Activated CD8-positive, alpha-beta T cell treated with anti-CD3 and anti-CD28 coated beads for 36 hours (primary cell): ENCODE data around the gene ZNF256. TPM values are rescaled to one million over a fixed set of nuclear protein-coding genes. Genes with fewer than 3 reads are reported as not detected.
A peak's percentile ranks its signal among the peaks of the same experiment; 100 is the strongest.

Experiments used
- ATAC-seq: fragments of 200-7000 bp; cut with Tn5 transposase; one replicate; pipeline ENCODE4 v1.10.0; 2021; ENCODE audit warnings: mild to moderate bottlenecking, moderate library complexity
- CTCF ChIA-PET: fragments of 350-600 bp; sonication (Branson Sonifier 250); formaldehyde crosslinking; loops from one replicate; lab custom pipeline; 2021; ENCODE audit warnings: antibody characterized with exemption; lab: Charles Lee
- POLR2A ChIA-PET: fragments of 350-600 bp; sonication (Branson Sonifier 250); formaldehyde crosslinking; loops from one replicate; lab custom pipeline; 2021; ENCODE audit warnings: antibody characterized with exemption; lab: Charles Lee
- DNase-seq: peaks from one replicate; pipeline ENCODE4 v3.0.0-alpha.2; 2020
- H3K27ac Mint-ChIP-seq: one replicate; pipeline ENCODE4 v1.8.0; 2021; ENCODE audit warnings: mild to moderate bottlenecking, mixed read lengths
- H3K27me3 Mint-ChIP-seq: one replicate; pipeline ENCODE4 v1.8.0; 2021; ENCODE audit warnings: mixed read lengths
- H3K36me3 Mint-ChIP-seq: one replicate; pipeline ENCODE4 v1.8.0; 2021; ENCODE audit warnings: low read depth, mixed read lengths
- H3K4me1 Mint-ChIP-seq: one replicate; pipeline ENCODE4 v1.8.0; 2021; ENCODE audit warnings: low read depth, mixed read lengths
- H3K4me3 Mint-ChIP-seq: one replicate; pipeline ENCODE4 v1.8.0; 2021; ENCODE audit warnings: mild to moderate bottlenecking, moderate library complexity, mixed read lengths
- H3K9me3 Mint-ChIP-seq: one replicate; pipeline ENCODE4 v1.8.0; 2021; ENCODE audit warnings: mixed read lengths
- CTCF ChIP-seq: fragments of 200-600 bp; IDR thresholded peaks from one replicate; pipeline ENCODE4 v1.8.0; 2022; ENCODE audit warnings: antibody characterized with exemption, mild to moderate bottlenecking
- intact Hi-C: fragments of 100-400 bp; cut with micrococcal nuclease; formaldehyde crosslinking; loops from one replicate; pipeline ENCODE4 v1.10.0; 2022
- total RNA-seq, 2 experiments: library from RNA; stranded (reverse); gene quantifications; one replicate each; pipeline ENCODE4 v1.2.3, GENCODE V29; 2021

The ZNF256 gene
- 1 to 10 TPM; 5.9 to 6.2 TPM for total RNA-seq

DNA sequence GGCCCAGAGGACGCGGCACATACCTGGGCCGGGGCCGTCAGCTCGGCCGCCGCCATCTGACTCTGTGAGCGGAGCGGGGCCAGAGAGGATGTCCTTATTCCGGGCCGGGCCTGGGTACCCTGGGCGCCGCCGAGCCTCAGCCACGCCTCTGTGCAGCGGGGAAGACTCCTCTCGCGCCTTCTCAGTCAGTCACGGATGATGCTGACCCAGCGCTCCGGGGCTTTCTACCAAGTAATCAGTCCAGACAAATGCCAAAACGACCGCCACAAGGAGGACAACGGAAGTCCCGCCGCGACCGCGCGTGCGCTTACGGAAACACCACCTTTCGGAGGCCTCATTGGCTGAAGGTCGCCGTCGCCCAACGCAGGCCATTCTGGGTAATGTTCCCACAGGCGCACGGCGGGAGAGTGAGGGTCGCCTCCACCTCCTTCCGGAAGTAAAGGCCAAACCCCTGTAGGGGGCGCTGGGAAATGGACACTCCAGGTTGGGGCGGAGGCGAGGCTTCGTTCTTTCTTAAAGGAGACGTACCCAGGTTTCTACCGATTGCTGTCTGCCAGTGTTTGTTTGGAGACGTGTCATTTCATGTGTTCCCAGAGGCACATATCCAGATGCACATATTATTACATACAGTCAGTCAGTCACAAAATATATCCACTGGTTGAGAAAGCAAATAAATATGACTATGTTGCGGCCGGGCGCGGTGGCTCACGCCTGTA, at the start of gene ZNF256:
Gene ZNF256 (minus strand): TSS at position 288 of the 716 bp plus-strand sequence. CDS start 232 bp downstream, at position 56.
- ChIA-PET POLR2A (interaction anchor here (1.9 kb wide), 1 partner anchor 59 kb away, joined by 5 read pairs; the partner anchor contains the start of gene ZNF814), CTCF (no interaction called here)
- H3K36me3 Mint-ChIP-seq, result peaks cover 46% of the 10 kb centered on the region
- TF ChIP-seq CTCF, result peak; percentile 49
- H3K27ac Mint-ChIP-seq, result peak within 1 kb of the TSS; percentile 96
- intact Hi-C loops, result no loop called here
- ATAC-seq (peak; percentile 97), DNase-seq (peak; percentile 96)
- H3K27me3 Mint-ChIP-seq, result no peaks in the 10 kb centered on the region
- H3K9me3 Mint-ChIP-seq, result peaks cover 40% of the 10 kb centered on the region
- peaks cover 14% of the 10 kb centered on the region for H3K4me1 Mint-ChIP-seq
- peak within 1 kb of the TSS; percentile 94 for H3K4me3 Mint-ChIP-seq

GRCh38 chr19:57992841-57993240, 45.3 kb upstream of the ZNF256 start:
- Mint-ChIP-seq H3K9me3 (peaks cover 57% of the 10 kb centered on the region), H3K4me1 (no peaks in the 10 kb centered on the region), H3K4me3 (no peak overlapping the region), H3K36me3 (peaks cover 83% of the 10 kb centered on the region), H3K27me3 (no peaks in the 10 kb centered on the region), H3K27ac (no peak overlapping the region)
- DNase-seq, result no peak
- ChIA-PET POLR2A (no interaction called here), CTCF (no interaction called here)
- no peak for ATAC-seq
- intact Hi-C loops, result no loop called here
- no peak for TF ChIP-seq CTCF

DNA sequence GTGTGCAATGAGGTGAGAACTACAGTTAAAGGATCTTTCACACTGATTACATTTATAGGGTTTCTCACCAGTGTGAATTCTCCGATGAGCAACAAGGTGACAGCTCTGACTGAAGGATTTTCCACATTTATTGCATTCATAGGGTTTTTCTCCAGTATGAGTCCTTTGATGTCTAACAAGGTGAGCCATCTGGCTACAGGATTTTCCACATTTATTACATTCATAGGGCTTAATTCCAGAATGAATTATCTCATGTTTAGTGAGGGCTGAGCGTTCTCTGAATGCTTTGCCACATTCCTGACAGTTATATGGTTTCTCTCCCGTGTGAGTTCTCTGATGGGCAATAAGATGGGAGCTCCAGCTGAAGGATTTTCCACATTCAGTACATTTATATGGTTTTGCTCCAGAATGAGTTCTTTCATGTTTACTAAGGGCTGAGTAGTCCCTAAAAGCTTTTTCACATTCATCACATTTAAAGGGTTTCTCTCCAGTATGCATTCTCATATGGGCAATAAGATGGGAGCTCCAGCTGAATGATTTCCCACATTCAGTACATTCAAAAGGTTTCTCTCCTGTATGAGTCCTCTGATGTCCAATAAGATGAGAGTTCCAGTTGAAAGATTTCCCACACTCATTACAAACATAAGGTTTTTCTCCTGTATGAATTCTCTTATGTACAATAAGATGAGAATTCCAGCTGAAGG, 31.2 kb upstream of the ZNF256 start:
- DNase-seq (no peak), ATAC-seq (no peak)
- TF ChIP-seq CTCF, result no peak
- Mint-ChIP-seq H3K27ac (no peak overlapping the region), H3K36me3 (peaks cover 91% of the 10 kb centered on the region), H3K9me3 (peaks cover 83% of the 10 kb centered on the region), H3K4me3 (no peak overlapping the region), H3K27me3 (no peaks in the 10 kb centered on the region), H3K4me1 (no peaks in the 10 kb centered on the region)
- intact Hi-C loops, result no loop called here
- ChIA-PET CTCF (no interaction called here), POLR2A (no interaction called here)

DNA sequence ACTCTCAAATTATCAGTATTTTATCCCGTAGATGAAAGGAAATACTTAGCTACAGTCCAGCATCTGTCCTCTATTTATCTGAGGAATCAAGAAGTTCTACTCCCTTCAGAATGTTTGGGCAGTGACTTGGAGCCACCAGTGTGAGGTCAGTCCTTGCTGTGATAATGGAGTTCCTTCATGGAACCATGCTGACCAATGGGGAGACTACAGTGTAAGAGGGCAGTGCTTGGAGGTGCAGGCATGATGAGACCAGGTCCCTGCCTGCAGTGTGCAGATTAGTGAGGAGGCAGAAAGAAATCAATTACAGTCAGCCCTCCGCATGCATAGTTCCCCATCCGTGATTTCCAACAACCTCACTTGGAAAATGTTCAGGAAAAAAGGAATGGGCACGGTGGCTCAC, 26.9 kb upstream of the ZNF256 start, which contains the start of gene C19orf18:
Gene C19orf18 (minus strand): TSS at position 101 of the 400 bp plus-strand sequence. CDS start 102 bp downstream, outside the sequence.
- DNase-seq, result no peak
- peaks cover 68% of the 10 kb centered on the region for H3K36me3 Mint-ChIP-seq
- no peak for TF ChIP-seq CTCF

DNA sequence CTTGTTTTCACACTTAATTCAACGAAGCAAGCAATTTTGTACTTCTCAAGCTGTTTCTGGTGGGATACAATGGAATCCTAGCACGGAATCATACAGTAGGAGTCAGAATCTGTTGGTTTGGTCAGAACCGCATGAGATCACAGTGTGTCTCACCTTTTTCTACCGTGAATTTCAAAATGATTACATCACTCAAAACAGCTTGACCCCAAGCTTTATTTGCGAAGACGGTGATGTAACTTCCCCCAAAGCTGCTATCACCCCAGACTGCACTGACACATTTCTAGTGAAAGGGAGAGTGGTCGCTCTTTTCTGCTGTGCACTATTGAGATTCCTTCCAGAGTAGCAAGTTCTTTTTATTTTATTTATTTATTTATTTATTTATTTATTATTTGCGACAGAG, 17.3 kb upstream of the ZNF256 start:
- DNase-seq (no peak), ATAC-seq (no peak)
- CTCF ChIA-PET, result no interaction called here
- Mint-ChIP-seq H3K36me3 (peaks cover 40% of the 10 kb centered on the region), H3K27ac (no peak overlapping the region), H3K4me1 (no peaks in the 10 kb centered on the region), H3K4me3 (no peak overlapping the region), H3K27me3 (no peaks in the 10 kb centered on the region), H3K9me3 (peaks cover 39% of the 10 kb centered on the region)
- intact Hi-C loops, result no loop called here
- POLR2A ChIA-PET, result no interaction called here
- TF ChIP-seq CTCF, result no peak

More for the DNA sequence above, 26.9 kb upstream of the ZNF256 start, which contains the start of gene C19orf18:
- peaks cover 77% of the 10 kb centered on the region for H3K9me3 Mint-ChIP-seq
- ATAC-seq, result no peak
- H3K27me3 Mint-ChIP-seq, result no peaks in the 10 kb centered on the region
- intact Hi-C loops, result no loop called here
- CTCF ChIA-PET, result no interaction called here
- no peak within 1 kb of the TSS for H3K4me3 Mint-ChIP-seq
- H3K4me1 Mint-ChIP-seq, result no peaks in the 10 kb centered on the region
- H3K27ac Mint-ChIP-seq, result no peak within 1 kb of the TSS
- POLR2A ChIA-PET, result no interaction called here
